Left cardiac atrium (tissue), 4 donors: ENCODE data around the gene SNF8. TPM values are rescaled to one million over a fixed set of nuclear protein-coding genes. Genes with fewer than 3 reads are reported as not detected.

Source experiments
- ATAC-seq, 2 donors: fragments of 200-7000 bp; cut with Tn5 transposase; one replicate each; pipeline ENCODE4 v1.9.1; 2020; ENCODE audit warnings: mild to moderate bottlenecking in 2 of 2, moderate library complexity in 2 of 2
- DNase-seq: peaks from one replicate; pipeline ENCODE4 v3.0.0-alpha.2; 2020
- intact Hi-C, 2 donors: fragments of 100-400 bp; cut with DNase I; formaldehyde crosslinking; loops; one replicate each; pipeline versions ENCODE4 v1.14.1 to v1.15.1; 2022 to 2023
- total RNA-seq, 2 donors: library from RNA; stranded (reverse); fragmentation: NEBNext Ultra II Directional; extraction: Animal tissue kit (Norgen Biotek cat#: 25700); gene quantifications; one replicate each; pipeline ENCODE4 v1.2.1, GENCODE V29; 2021
- donor health status: DM: no; HTN: yes; CAD: no.
- donor health status: DM: no; HTN: yes; CAD: no; lungs with severe emphysema.
- donor health status: DM: yes; HTN: yes; CAD: no.
- donor health status: Dilated cardiomyopathy.

Gene SNF8
- total RNA-seq, 2 donors from 2014 or later, result 94.7 to 109 TPM

- ATAC-seq (no peak), DNase-seq (no peak)
- intact Hi-C loops, result no loop called here
Observed at GRCh38 chr17:48933035-48933434, 11.6 kb downstream of the SNF8 start.

GRCh38 chr17:48930435-48930873 lies 14.2 kb downstream of the SNF8 start:
- DNase-seq (no peak), ATAC-seq (no peak)
- intact Hi-C loops, result no loop called here

GRCh38 chr17:48929812-48930165 lies 14.9 kb downstream of the SNF8 start:
- no peak for ATAC-seq
- intact Hi-C loops, result no loop called here
- DNase-seq, result no peak

GRCh38 chr17:48928876-48929811 lies 15.5 kb downstream of the SNF8 start:
- DNase-seq, result no peak
- peak in 1 of 2 donors; percentile 14 for ATAC-seq
- intact Hi-C loops, result no loop called here

DNA sequence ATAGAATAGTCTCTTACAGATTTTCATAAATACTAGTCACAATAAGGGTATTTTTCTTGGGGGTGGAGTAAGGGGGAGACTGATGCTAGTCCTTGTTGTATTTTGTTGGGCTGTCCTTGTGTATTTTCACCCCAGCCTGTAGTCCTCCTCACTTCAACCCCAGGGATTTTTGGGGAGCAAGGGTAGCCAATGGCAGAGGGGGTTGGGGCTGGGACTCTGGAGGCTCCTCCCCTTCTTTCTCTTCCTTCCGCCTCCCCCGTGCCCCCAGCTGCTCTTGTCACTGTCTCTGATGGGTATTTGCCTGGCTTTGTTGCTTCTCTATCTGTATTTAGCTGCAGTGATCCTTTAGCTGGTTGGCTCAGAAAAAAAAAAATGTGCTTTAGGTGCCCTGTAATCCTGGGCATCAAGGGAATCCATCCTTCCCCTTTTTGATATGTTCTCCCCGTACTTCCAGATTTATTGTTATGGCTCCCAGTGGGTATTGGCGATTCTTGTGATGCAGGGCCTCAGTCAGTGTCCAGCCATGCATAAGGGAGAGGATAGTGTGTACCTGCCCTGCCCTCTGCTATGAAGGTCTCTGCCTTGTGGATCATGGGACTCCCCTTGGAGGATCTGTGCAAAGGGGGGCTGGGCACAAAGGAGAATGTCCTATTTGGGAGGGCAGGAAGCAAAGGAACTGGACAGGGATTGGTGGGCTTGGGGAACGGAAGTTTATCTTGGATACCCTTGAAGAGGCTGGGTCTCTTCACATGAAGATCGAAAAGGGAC lies 16.5 kb downstream of the SNF8 start:
- intact Hi-C loops, result no loop called here
- DNase-seq, result no peak
- peak in 1 of 2 donors; percentile 14 for ATAC-seq

DNA sequence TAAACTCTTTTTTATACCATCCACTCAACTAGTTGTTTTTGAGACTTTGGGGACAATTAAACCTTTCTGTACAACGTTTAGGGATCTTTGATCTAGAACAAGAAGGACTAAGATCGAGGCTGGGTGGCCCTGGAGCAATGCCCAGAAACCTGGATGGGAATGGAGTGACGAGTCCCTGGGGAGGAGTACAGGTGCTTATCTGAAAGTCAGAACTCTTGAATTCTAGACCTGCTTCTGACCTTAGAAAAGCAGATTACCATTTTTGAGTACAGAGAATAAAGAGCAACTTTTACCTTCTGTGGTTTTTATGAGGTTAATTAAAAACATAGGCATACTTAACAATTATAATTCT lies 18.7 kb downstream of the SNF8 start:
- DNase-seq (no peak), ATAC-seq (no peak)
- intact Hi-C loops, result no loop called here

DNA sequence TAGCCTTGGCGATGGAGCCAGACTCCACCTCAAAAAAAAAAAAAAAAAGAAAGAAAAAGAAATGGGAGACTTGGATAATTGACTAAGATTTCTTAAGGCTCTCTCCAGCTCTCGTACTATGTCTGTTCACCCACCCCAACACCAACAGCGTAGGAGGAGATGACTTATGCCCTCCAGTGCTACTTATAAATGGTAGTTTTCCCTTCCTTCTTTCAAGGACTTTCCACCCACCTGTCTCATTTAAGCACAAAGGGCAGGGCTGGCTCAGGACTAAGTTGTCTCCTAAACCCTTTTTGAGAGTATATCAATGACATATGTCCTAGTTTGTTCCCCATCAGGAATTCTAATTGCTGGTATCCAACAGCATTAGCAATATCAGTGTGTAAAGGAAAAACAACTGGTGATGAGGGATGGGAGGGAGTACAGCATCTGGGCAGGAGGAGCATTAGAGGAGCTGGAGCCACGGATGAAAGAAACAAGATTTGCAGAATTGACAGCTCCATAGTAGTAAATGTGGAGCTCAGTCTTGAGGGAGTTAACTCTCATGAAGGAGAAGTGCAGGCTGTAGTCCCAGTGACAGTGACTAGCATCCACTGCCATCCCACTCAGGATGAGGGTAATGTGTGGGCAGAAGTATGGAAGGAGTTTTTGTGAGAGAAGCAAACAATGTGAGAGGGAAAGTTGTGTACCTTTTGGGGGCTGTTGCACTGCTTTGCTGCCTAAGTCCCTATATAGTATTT lies 19.2 kb downstream of the SNF8 start:
- DNase-seq, result no peak
- no peak for ATAC-seq
- intact Hi-C loops, result no loop called here

DNA sequence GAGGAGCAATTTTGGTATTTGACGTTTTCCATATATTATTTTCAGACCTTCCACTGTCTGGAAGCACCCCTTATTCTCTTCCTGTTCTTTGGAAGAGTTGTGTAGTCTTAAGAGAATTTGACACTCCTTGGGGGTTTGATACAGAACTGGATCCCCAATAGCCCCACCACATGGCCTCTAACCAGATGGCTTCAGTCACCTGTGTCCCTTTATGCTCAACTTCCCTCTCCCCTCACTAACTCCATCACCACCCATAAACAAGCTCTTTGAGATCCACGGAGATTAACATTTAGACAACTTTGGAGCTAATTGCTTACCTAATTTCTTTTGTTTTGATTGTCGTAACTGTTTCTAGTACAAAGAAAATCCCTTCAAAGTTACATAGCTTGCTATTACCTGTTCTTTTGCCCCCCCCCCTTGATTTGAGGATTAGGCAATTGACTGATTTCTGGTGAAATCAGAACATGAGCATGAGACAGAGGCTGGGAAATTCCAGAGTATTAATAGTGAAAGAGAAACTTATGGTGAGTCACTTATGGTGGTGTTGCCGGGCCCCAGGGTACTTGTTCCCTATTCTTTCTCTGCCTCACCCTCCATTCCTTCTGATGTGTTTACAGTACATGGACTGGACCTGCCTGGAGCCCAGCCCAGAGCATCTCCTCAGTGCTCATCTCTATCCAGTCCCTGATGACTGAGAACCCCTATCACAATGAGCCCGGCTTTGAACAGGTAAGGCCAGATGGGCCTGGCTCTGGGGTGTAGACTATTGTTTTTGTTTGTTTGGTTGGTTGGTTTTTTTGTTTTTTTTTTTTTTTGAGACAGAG lies 29.0 kb downstream of the SNF8 start:
- DNase-seq (no peak), ATAC-seq (peak in 1 of 2 donors; percentile 90)
- intact Hi-C loops, result no loop called here

GRCh38 chr17:48912476-48912875 lies 32.2 kb downstream of the SNF8 start:
- no peak for ATAC-seq
- DNase-seq, result no peak
- intact Hi-C loops, result no loop called here

GRCh38 chr17:48910370-48910769 lies 34.3 kb downstream of the SNF8 start:
- ATAC-seq (no peak), DNase-seq (no peak)
- intact Hi-C loops, result no loop called here

DNA sequence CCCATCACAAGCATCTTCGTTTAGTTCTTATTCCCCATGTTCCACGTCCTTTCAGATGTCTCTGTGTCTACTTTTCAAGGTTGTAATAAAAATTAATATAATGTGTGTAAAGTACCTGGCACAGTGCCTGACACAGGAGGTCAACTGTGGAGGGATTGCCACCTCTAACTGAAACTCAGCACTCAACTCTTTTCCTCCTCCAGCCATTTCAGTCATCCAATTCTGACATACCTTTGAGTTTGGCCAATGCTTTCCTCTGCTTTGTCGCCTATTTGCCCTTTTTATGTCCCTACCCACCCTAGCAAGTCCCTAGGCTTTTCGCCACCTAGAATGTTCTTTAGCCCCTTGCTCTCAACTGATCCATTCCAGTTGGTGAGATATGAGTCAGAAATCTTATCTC lies 34.9 kb downstream of the SNF8 start:
- DNase-seq (no peak), ATAC-seq (no peak)
- intact Hi-C loops, result no loop called here

DNA sequence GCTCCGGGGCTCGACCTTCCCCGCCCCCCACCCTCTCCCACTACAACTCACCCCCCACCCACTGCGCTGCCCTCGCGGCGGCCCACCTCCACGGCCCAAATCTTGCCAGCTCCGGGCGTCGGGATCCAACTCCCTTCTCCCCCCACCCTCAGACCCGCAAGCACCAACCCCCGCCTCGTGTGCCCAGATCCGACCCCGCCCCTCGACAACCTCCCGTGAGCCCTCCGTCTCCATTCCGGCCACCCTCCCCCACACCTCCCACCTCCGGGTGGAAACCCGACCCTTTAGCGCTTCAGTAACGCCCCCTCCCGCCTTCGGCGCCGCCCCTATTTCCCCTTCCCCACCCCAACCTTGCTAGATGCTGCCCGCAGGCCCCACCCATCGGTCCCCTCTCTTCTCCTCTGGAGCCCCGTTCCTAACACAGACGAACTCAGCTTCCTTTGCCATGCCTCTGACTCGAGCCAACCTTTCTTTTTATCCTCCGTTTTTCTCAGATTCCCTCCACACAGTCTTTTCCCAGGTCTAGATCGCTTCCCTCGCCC lies 35.7 kb downstream of the SNF8 start:
- peak; percentile 66 to 75 for ATAC-seq
- intact Hi-C loops, result no loop called here
- DNase-seq, result peak; percentile 90

DNA sequence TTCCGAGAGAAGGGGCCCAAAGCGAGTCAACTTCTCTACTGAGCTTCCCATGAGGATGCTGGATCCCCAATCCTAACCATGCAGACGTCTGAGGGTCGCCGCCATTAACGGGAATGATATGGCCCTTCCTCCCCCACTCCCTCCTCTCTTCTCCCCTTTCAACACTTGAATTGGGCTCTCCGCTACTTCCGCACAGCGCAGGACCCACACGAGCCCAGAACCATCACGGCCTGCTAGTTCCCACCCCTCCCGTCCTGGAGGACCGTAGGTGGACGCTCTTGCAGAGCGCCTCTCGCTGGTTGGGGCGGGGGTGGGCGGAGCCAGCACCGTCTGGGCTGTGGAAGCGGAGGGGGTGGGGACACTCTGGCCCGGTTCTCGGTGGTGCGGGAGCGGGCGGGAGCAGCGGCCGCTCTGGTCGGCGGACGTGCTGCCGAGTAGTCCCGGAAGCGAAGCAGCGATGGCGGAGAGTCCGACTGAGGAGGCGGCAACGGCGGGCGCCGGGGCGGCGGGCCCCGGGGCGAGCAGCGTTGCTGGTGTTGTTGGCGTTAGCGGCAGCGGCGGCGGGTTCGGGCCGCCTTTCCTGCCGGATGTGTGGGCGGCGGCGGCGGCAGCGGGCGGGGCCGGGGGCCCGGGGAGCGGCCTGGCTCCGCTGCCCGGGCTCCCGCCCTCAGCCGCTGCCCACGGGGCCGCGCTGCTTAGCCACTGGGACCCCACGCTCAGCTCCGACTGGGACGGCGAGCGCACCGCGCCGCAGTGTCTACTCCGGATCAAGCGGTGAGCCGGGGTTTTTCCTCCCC lies 36.4 kb downstream of the SNF8 start, which contains the start of gene UBE2Z:
Gene UBE2Z, plus strand, starts transcription at position 361 of the 797 bp plus-strand sequence. Its CDS starts 97 bp downstream, at position 458.
- intact Hi-C loops, result no loop called here
- DNase-seq, result peak; percentile 95

GRCh38 chr17:48907713-48908046 lies 37.0 kb downstream of the SNF8 start:
- ATAC-seq, result peak; percentile 0 to 1
- DNase-seq, result no peak
- intact Hi-C loops, result no loop called here

More for the DNA sequence above, 36.4 kb downstream of the SNF8 start, which contains the start of gene UBE2Z:
- peak; percentile 98 for ATAC-seq

DNA sequence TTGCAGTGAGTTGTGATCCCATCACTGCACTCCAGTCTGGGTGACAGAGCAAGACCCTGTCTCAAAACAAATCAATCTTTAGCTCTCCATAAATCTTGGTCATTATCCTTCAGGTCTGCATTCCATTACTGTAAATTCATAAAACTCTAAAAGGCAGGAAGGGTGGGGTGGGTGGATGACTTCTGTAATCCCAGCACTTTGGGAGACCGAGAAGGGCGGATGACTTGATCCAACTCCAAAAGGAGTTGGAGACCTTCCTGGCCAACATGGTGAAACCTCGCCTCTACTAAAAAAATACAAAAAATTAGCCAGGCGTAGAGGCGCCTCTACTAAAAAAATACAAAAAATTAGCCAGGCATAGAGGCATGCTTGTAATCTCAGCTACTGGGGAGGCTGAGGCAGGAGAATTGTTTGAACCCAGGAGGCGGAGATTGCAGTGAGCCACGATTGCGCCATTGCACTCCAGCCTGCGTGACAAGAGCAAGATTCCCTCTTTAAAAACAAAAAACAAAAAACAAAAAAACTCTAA lies 38.6 kb downstream of the SNF8 start:
- DNase-seq, result no peak
- intact Hi-C loops, result no loop called here
- no peak for ATAC-seq

DNA sequence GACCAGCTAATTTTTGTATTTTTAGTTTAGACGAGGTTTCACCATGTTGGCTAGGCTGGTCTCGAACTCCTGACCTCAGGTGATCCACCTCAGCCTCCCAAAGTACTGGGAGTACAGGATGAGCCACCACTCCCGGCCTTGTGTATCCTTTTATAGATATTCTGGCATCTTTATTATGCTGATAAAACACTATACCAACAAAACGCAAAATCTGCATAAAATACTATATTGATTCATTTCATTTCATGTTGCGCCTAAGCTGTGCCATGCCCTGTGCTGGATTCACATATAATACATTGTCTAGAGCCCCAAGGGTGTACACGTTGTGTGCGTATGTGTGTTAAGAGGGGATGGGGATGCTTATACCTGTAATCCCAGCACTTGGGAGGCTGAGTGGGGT lies 40.2 kb downstream of the SNF8 start:
- DNase-seq (no peak), ATAC-seq (no peak)
- intact Hi-C loops, result no loop called here

- ATAC-seq, result no peak
- DNase-seq, result no peak
- intact Hi-C loops, result no loop called here
Observed at GRCh38 chr17:48903401-48903800, 41.2 kb downstream of the SNF8 start.

GRCh38 chr17:48901241-48901640 lies 43.4 kb downstream of the SNF8 start:
- ATAC-seq (no peak), DNase-seq (no peak)
- intact Hi-C loops, result no loop called here
